Hematopoietic multipotent progenitor cell treated with erythropoietin and hydrocortisone succinate and interleukin-3 and kit ligand, for 8 days (in vitro differentiated cells): ENCODE results near the gene ANO8.
"Not testable (repeated sequence)": the region's sequence is repeated elsewhere in the genome, so short reads cannot be mapped to it uniquely, and the experiment has no call there.

Experiments used
- DNase-seq: peaks from one replicate; pipeline ENCODE4 v3.0.0-alpha.2; 2015

The ANO8 gene

DNA sequence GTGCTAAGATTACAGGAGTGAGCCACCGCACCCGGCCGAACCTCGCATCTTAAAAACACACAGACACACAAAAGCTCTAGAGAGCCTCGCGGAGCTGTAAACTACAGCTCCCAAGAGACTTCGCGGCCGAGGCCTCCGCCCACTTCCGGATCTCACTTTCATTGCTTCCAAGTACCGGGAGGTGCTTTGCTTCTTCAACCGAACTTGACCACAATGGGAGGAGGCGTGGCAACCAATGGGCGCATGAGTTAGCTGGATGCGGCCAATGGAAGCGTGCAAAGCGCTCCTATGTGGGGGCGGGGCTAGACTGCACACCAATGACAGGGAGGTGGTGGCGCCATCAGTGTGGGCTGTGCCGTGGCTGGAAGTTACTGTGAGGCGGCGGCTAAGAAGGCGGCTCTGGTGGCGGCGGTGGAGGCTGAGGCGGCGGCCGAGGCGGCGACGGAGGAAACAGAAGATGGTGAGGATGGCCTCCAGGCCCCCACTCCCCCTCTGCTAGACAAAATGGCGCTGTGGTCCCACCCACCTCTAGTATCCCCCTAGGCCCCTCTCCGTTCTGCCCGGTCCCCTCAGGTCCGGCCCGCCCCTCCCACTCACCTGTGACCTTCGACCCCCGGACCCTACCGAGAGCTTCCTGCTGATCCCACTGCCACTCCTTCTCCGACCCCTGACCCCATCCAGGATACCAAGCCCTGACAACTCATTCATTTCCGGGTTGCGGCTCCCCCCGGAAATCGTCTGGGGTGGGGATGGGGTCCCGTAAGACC lies 25.3 kb downstream of the ANO8 start, which contains the start of gene DDA1:
Gene DDA1 (plus strand): TSS at position 366 of the 767 bp plus-strand sequence. CDS start 92 bp downstream, at position 458.
- DNase-seq: peak; percentile 100

DNA sequence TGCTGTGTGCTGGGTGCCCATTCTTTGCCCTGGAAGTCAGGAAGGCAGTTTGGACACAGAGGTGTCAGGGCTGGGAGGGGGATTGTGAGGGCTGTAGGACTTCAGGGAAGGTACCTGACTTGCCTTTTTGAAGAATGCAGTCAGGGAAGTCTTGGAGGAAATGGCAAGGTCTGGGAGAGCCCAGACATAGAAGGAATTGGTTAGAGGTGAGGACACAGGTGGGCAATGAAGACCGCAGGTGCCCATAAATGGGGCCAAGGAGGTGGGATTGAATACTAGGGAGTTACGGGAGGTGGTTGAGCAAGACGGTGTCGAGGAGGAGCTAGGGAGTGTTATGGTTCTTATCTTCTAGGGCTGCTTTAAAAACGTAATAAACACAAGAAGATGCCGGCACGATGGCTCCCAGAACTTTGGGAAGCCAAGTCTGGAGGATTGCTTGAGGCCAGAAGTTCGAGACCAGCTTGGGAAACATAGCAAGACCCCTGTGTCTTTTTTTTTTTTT lies 26.7 kb downstream of the ANO8 start:
- DNase-seq: no peak

DNA sequence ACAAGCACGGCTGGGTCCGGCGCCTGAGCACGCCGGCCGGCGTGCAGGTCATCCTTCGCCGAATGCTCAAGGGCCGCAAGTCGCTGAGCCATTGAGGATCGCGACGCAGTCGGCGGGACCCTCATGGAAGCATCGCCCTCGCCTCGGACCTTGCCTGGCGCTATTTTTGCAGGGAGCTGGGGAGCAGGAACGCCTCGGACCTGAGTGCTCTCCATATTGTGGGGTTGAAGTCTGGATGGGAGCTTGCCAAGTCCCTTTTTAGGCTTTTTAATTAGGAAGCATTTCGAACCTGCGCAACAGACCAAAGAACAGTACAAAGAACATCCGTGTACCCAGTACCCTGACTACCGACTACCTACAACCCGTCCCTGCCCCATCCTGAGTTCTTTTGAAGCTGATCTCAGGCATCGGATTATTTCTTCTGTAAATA lies 28.4 kb downstream of the ANO8 start:
- DNase-seq: peak; percentile 35

DNA sequence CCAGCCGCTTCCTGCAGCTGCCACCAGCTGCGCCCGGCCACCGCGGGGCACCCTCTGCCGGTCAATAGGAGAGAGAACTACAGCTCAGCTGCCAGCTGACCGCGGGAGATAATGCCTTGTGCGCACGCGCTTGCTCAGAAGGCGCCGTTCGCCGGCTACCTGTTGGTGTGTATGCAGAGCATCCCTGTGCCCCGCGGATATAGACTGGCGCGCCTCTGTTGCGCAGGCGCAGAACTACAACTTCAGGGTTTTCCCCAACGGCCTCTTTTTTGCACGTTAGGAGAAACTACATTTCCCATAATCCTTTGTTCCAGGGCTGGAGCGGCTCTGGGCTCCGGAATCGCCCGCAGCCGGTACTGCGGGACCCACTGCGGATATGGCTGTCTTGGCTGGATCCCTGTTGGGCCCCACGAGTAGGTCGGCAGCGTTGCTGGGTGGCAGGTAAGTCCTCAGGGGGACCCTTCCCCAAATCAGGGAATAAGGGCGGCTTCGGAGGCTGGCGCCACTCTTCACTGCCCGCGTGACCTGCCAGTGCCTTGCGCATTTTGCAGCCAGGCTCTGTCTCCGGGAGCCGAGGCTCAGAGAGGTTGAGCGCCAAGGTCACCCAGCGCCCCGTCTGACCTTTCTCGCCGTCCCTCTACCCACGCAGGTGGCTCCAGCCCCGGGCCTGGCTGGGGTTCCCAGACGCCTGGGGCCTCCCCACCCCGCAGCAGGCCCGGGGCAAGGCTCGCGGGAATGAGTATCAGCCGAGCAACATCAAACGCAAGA lies 29.0 kb downstream of the ANO8 start, which contains the start of gene MRPL34:
Gene MRPL34 (plus strand): TSS at position 356 of the 768 bp plus-strand sequence. CDS start 21 bp downstream, at position 377.
- DNase-seq: peak; percentile 100

- DNase-seq: no peak
These were observed 29.5 kb downstream of the ANO8 start for GRCh38 chr19:17305216-17305516.

DNA sequence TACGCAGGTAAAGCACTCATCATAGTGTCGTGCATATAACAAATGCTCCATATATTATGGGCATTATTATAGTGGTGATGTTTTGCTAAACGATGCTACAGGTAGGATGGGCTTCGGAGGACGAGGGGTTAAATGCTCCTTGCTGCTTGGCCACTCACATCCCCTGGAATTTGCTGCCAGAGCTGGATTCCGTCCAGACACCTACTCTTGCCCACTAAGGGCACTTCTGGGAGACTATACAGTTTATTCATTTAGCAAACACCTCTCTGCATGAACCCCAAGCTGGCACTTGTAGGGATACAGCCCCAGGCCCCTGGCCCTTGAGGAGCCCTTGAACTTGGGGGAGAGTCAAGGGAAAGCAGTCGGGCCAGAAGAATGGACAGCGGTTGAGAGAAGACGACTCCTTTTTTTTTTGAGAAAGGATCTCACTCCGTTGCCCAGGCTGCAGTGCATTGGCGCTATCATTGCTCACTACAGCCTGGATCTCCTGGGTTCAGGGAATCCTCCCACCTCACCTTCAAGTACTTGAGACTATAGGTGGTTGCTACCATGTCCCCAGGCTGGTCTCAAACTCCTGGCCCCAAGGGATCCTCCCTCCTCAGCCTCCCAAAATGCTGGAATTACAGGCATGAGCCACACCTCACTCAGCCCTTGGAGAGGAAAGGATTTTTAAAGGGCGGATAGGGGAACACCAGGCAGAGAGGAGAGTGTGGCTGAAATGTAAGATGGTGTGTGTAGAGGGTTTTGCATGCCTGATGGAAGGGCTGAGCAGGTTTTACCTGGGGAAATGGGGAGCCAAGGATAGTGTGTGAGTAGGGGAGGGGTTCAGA lies 30.1 kb downstream of the ANO8 start:
- no peak for DNase-seq

DNA sequence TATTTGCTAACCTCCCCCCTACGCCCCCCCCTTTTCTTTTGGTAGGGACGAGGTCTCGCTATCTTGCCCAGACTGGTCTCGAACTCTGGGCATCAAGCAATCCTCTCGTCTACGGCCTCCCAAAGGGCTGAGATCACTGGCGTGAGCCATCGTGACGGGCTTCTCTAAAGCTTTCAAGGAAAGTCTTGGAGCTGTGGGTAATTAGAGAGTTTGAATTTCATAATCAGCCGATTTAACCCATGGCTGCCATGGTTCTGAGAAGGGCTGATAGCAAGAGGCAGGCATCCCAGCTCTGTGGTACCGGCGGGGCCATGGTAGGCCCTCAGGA lies 30.8 kb downstream of the ANO8 start:
- DNase-seq: no peak

- peak; percentile 95 for DNase-seq
These were observed 31.3 kb downstream of the ANO8 start, which contains the start of gene ABHD8 for GRCh38 chr19:17303167-17303939. Gene ABHD8, minus strand, starts transcription at chr19:17303425. Its CDS starts 1,809 bp downstream, at chr19:17301616.

GRCh38 chr19:17302391-17303166 lies 32.1 kb downstream of the ANO8 start:
- DNase-seq: no peak

DNA sequence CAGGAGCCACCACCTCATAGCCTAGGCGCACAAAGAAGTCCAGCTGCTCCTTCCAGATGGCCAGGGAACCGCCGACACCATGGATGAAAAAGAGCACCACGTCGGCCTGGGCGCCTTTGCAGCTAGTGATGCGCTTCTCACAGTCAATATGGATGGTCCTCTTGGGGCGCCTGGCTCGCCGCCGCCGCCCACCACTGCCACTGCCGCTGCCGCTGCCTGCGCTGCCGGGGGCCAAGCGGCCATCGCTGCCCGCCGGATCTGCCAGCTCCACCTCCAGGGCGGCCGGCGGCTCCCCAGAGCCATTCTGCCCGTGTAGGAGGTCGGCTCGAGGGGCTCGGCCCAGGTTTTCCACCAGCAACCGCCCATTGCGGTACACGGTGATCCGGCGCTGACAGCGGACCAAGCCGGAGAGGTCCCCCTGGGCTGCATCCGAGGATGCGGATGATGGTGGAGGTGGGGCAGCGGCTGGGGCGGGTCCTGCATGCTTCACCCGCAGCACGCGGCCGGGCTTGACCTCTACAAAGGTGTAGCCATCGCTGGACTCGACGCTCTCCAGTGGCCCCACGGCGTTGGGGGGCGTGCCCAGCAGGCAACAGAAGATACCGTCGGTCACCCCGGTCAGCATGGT lies 33.5 kb downstream of the ANO8 start:
- DNase-seq: no peak

DNA sequence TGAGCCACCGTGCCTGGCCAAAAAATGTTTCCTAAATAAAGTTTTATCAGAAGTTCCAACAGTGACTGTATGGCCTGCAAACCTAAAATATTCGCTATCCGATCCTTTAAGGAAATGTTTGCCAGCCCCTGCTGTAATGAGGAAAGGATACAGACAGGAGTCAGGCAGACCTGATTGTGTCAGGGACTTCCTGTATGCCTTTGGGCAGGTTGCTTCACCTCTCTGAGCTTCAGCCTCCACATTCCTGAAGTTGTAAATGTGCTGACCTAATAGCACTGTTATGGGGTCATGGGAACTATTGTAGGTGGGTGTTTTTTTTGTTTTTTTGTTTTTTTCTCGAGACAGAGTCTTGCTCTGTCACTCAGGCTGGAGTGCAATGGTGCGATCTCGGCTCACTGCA lies 37.7 kb downstream of the ANO8 start:
- DNase-seq: no peak

DNA sequence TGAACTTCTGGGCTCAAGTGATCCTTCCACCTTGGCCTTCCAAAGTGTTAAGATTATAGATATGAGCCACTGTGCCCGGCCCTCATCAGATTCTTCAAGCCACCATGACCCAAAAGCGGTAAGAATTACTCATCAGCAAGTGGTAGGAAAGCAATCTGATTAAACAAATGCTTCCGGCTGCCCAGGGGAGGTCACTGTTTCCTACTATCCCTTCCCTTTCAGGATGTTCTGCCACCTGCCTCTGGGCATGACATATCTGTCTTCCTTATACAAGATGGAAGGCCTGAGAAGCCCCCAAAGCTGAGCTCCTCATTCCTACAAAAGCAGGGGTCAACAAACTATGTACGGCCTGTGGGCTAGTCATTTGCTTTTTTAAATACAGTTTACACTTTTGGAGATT lies 38.4 kb downstream of the ANO8 start:
- DNase-seq: peak; percentile 55

DNA sequence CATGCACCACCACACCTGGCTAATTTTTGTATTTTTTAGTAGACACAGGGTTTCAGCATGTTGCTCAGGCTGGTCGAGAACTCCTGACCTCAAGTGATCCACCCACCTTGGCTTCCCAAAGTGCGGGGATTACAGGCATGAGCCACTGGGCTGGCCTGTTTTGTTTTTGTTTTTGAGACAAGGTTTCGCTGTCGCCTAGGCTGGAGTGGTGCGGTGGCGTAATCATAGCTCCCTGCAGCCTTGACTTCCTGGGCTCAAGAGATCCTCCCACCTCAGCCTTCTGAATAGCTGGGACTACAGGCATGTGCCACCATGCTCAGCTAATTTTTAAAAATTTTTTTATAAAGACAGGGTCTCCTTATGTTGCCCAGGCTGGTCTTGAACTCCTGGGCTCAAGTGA lies 39.1 kb downstream of the ANO8 start:
- DNase-seq: not testable (repeated sequence)

DNA sequence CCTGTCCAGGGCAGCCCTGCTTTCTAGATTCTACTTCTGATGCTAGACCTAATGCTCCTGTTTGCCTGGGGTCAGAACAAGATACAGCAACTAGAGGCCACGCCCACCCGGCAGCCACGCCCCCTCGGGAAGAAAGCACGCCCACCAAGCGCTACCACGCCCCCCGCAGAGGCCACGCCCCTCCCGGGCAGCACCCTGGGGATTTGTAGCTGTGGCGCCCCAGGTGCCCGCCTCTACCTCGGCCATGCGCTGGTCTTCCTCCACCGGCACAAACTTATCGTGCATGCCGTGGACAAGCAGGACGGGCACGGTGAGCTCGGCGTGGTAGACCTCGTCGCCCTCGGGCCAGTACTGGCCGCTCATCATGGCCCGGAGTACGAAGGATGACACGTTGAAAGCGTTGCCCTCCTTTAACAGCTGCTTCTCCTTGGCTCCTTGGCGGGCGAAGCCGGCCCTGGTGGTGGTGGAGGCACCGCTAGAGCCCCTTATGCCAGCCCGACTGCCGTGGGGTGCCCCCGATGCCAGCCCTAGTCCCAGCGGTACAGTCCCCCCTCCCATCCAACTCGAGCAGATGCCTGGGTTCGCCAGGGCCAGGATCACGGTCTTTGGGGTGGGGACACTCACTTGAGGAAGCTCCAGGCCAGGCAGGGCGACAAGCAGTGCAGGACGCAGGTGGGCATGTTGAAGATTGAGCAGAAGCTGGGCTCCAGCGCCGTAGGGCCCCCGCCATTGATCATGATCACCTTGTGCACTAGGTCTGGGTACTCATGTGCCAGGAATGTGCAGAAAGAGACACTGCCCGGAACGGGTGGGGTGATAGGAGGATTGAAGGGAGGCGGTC lies 40.4 kb downstream of the ANO8 start:
- peak; percentile 53 for DNase-seq

DNA sequence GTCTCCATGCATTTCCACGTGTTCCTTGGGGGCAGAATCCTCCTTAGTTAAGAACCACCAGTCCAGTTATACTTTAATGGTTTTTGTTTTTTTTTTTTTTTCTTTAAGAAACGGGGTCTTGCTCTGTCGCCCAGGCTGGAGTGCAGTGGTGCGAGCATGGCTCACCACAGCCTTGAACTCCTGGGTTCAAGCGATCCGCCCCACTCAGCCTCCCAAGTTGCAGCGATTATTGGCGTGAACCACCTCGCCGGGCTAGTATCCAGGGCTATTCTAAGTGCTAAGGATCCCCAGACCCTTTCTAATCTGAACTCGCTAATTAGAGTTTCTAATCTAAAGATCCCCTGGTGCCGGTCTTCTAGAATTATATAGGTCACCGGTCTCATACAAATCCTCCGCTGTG lies 41.0 kb downstream of the ANO8 start:
- DNase-seq: no peak

- peak; percentile 95 for DNase-seq
These were observed 42.2 kb downstream of the ANO8 start for GRCh38 chr19:17292301-17293074.

DNA sequence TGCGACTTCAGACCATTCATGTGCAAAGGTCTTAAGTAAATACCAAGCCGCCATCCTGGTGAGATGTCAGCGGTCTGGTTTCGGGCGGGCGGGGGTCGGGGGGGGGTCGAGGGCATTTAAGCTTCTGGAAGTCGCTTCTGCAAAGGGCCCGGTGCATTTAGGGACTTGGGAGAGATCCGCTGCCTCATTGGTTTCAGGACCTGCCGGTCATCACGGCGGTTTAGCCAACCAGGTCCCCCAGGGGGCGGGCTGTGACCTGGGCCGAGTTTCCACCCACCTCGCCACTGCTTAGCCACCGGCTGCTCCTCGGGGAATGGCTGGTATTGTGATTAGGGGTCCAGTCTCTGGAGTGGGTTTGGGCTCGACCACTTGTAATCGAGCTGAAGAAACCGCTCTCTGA lies 45.2 kb downstream of the ANO8 start:
- DNase-seq: peak; percentile 90

- no peak for DNase-seq
These were observed 47.9 kb downstream of the ANO8 start for GRCh38 chr19:17286752-17287151.

DNA sequence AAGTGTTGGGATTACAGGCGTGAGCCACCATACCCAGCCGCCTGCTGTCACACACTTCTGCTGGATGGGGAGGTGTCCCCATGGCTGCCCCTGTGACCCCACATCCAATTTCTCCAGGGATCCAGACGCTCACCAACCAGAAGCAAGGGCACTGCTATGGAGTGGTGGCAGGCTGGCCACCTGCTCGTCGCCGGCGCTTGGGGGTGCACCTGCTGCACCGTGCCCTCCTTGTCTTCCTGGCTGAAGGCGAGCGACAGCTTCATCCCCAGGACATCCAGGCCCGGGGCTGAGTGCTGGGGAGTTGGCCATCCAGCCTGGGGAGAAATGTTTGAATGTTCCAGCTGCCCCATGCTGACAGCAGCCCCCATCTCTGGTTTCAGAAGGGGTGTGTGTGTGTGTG lies 48.4 kb downstream of the ANO8 start:
- no peak for DNase-seq
